ENCODE data around the gene PEX12.

Gene PEX12

DNA sequence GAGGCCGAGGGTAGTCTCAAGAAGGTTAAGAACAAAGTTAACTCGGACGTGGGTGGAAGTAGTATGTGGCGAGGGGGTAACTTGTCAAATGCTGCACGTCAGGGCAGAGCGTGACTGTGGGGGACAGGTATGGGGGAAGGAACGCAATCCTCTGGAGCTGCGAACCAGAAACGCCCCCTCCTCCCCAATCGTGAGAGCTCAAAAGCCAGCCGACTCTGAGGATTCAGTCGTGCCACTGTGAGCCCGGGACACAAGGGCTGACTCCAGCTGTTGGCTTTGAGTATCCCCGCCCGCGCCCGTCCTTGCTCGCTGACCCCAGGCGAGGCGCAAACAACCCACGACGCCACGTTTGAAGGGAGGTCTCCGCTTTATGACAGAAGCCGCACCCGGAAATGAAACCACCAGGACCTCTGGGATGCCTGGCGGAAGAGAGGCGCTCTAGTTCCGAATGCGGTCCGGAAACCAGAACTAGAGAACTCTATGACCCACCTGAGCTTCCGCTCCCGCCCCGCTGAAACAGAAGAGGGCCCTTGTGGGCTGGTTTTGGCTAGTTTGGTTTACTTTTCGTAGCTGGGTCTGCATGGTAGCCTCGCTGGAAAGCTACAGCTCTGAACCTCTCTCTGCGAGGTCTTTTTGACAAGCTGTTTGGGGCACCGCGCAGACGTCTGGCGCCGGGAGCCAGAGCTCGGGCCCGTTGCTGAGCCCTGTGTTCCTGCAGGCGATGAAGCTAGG, at the start of gene PEX12:
TSS of gene PEX12 (minus strand) at position 375 of the 732 bp plus-strand sequence. CDS start 550 bp downstream, outside the sequence.
- TF ChIP-seq, protein P1, sequence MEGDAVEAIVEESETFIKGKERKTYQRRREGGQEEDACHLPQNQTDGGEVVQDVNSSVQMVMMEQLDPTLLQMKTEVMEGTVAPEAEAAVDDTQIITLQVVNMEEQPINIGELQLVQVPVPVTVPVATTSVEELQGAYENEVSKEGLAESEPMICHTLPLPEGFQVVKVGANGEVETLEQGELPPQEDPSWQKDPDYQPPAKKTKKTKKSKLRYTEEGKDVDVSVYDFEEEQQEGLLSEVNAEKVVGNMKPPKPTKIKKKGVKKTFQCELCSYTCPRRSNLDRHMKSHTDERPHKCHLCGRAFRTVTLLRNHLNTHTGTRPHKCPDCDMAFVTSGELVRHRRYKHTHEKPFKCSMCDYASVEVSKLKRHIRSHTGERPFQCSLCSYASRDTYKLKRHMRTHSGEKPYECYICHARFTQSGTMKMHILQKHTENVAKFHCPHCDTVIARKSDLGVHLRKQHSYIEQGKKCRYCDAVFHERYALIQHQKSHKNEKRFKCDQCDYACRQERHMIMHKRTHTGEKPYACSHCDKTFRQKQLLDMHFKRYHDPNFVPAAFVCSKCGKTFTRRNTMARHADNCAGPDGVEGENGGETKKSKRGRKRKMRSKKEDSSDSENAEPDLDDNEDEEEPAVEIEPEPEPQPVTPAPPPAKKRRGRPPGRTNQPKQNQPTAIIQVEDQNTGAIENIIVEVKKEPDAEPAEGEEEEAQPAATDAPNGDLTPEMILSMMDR (IDR thresholded peaks at IDR 0.05; ENCODE audit: low read depth, low read length), result no peak
- peak within 1 kb of the TSS; percentile 89 for H3K4me3 ChIP-seq (ENCODE audit: low read depth, low read length)

DNA sequence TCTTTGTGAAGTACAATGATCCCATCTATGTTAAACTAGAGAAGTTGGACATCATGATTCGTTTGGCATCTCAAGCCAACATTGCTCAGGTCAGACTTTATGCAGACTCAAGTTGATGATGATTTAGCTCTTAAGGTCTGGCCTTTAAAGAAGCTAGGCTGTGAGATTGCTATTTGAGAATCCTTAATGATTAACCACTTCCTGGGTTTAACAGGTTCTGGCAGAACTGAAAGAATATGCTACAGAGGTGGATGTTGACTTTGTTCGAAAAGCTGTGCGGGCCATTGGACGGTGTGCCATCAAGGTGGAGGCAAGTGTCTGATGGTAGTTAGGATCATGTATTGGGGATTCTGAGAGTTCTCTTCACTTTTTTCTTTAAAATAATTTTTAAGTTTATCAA, 49.0 kb upstream of the PEX12 start:
- H3K4me3 ChIP-seq (ENCODE audit: low read depth, low read length), result no peak overlapping the region
- TF ChIP-seq, protein P1 (IDR thresholded peaks at IDR 0.05; ENCODE audit: low read depth, low read length), result no peak

DNA sequence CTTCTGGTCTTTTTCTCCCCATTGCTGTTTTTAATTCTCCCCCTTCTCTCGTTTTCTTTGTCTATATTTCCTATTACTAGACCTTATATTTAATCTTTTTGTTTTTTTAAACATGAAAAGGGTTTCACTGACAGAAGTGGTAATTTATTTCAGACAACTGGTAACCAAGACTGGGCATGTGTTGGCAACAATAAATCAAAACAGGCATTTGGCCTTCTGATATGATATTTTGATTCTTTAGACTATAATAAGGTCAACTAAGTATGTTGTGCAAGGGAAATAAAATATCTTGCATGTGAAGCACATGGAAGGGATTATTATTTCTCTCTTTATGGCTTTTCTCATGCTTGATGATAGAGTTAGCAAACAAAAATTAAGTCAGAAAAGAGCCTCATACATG, 43.4 kb upstream of the PEX12 start:
- H3K4me3 ChIP-seq (ENCODE audit: low read depth, low read length), result no peak overlapping the region
- TF ChIP-seq, protein P1 (IDR thresholded peaks at IDR 0.05; ENCODE audit: low read depth, low read length), result no peak

DNA sequence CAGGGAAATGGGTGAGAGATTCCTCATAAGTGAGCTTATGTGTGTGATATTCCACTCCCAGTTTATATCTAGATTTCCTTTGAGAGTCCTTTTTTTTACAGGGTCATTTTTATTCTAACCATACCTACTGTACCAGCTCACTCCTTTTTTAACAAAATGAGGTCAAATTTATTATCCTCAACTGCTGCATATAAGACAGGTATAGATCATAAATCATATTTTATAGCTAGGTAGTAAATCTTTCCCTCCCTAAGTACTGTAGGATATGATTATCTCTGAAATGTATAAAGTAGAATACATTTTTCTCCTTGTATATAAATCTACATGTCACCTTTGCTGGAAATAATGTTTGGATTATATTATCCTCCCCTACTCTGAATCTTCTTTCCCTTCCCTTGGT, 40.3 kb upstream of the PEX12 start:
- TF ChIP-seq, protein P1 (IDR thresholded peaks at IDR 0.05; ENCODE audit: low read depth, low read length), result no peak
- H3K4me3 ChIP-seq (ENCODE audit: low read depth, low read length), result no peak overlapping the region

DNA sequence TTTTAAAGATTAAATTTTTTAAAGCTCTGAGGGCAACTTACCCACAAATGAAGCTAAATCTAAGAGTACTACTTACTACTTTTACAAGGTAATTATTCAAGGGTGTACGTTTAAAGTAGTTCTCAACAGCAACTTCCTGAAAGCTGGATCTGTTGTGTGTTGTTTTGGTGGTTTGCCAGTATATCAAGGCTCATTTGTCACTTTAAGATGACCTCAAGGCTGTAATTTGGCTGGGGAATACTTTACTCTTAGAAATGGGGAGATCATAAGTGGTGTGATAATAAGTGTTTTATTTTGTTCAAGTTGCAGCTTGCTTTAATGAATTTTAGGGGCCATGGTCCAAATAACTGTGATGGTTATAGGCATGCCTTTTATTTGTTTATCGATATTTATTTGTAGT, 39.1 kb upstream of the PEX12 start:
- H3K4me3 ChIP-seq (ENCODE audit: low read depth, low read length), result no peak overlapping the region
- TF ChIP-seq, protein P1 (IDR thresholded peaks at IDR 0.05; ENCODE audit: low read depth, low read length), result no peak

DNA sequence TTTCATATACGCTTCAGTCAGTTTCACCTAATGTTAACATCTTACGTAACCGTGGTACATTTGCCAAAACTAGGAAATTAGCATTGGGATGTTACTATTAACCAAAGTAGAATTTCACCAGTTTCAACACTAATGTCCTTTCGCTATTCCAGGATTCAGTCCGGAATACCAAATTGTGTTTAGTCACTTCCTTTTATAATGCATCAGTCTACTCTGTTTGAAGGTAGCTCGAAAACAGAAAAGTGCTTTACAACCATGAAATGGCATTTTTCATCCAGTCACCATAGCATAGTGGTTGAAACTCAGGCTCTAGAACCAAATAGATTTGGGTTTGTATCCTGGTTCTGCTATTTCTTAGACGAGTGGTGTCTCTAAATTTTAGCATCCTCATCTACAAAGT, 38.2 kb upstream of the PEX12 start:
- no peak overlapping the region for H3K4me3 ChIP-seq (ENCODE audit: low read depth, low read length)
- TF ChIP-seq, protein P1 (IDR thresholded peaks at IDR 0.05; ENCODE audit: low read depth, low read length), result no peak

DNA sequence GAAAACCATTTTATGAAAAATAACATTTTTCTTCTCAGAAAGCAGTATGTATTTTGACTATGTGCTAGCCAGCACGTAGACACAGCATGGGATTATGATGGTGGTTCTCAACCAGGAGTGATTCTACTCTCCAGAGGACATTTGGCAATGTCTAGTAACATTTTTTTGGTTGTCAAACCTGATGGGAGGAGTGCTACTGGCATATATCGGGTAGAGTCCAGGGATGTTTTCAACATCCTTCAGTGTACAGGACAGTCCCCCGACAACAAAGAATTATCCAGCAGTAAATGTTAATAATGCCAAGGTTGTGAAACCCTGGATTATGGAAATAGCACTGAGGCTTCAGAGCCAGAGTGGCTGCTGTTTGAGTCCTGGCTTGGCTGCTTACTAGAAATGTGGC, 36.4 kb upstream of the PEX12 start:
- H3K4me3 ChIP-seq (ENCODE audit: low read depth, low read length), result no peak overlapping the region
- TF ChIP-seq, protein P1 (IDR thresholded peaks at IDR 0.05; ENCODE audit: low read depth, low read length), result no peak

Measured in WI38 (cell line).